Measurements from ENCODE around the gene ING2.
"Not testable (repeated sequence)": the region's sequence is repeated elsewhere in the genome, so short reads cannot be mapped to it uniquely, and the experiment has no call there.

ING2 gene, protein sequence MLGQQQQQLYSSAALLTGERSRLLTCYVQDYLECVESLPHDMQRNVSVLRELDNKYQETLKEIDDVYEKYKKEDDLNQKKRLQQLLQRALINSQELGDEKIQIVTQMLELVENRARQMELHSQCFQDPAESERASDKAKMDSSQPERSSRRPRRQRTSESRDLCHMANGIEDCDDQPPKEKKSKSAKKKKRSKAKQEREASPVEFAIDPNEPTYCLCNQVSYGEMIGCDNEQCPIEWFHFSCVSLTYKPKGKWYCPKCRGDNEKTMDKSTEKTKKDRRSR

GRCh38 chr4:183504930-183505610 is at the start of gene ING2:
Gene ING2, plus strand, starts transcription at chr4:183505058. Its CDS starts 138 bp downstream, at chr4:183505196.
- peak; percentile 18 for DNase-seq (ENCODE audit: extremely low spot score)
- no peak for TF ChIP-seq NFRKB (IDR thresholded peaks at IDR 0.05)
- TF ChIP-seq BHLHE40 (IDR thresholded peaks at IDR 0.05; ENCODE audit: borderline replicate concordance): no peak
- no peak for TF ChIP-seq ZNF384 (IDR thresholded peaks at IDR 0.05)
- TF ChIP-seq TARDBP (IDR thresholded peaks at IDR 0.05): no peak
- no peak for TF ChIP-seq CTBP1 (IDR thresholded peaks at IDR 0.05; ENCODE audit: borderline replicate concordance)
- ChIA-PET POLR2A (interaction anchor here (1.2 to 1.9 kb wide), 13 partner anchors 10 to 143 kb away, joined by 3 to 10 read pairs (median 5); no protein-coding TSS in a partner anchor), CTCF (no interaction called here)

DNA sequence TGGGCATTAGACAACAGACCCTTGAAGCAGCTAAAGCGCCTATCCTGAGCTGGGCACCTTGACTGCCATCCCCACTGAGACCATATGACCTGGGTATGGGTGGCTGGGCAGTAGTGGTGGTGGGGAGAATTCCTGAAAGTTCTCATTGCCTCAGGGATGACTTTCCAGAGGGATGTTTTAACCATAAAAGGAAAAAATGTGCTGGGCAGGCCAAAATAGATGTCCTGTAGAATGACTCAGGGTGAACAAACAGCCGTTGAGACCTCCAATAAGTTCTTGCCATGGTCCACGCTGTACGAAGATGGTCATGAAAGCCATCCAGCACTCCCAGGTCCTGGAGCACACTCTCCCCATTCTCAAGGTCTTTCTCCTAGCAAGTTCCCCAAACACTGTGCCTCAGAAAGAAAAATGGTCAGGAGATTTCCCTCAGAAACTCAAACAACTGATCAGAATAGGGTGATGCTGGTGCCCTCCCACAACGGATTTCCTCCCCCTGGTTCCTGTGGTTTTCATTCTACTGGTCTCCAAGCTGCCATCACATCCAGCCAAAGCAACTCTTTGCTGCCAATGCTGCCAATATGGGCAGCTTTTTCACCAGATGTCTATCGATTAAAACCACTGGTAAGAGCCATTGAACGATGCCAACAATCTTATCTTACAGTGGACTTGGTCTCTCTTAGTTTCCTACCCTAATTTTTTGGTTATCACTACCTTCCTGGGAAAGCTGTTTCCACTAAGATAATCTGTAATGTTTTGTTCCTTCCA is 49.2 kb upstream of the ING2 start:
- TF ChIP-seq, protein P1, sequence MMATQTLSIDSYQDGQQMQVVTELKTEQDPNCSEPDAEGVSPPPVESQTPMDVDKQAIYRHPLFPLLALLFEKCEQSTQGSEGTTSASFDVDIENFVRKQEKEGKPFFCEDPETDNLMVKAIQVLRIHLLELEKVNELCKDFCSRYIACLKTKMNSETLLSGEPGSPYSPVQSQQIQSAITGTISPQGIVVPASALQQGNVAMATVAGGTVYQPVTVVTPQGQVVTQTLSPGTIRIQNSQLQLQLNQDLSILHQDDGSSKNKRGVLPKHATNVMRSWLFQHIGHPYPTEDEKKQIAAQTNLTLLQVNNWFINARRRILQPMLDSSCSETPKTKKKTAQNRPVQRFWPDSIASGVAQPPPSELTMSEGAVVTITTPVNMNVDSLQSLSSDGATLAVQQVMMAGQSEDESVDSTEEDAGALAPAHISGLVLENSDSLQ (IDR thresholded peaks at IDR 0.05): no peak
- TF ChIP-seq ARNT (IDR thresholded peaks at IDR 0.05): no peak
- no peak for TF ChIP-seq FOXA1 (IDR thresholded peaks at IDR 0.05)
- TF ChIP-seq HDGF (IDR thresholded peaks at IDR 0.05; ENCODE audit: borderline replicate concordance): no peak
- no peak for TF ChIP-seq TARDBP (IDR thresholded peaks at IDR 0.05)
- no peak for TF ChIP-seq CTBP1 (IDR thresholded peaks at IDR 0.05; ENCODE audit: borderline replicate concordance)
- no peak for TF ChIP-seq FOXM1 (IDR thresholded peaks at IDR 0.05; ENCODE audit: borderline replicate concordance)
- no peak for TF ChIP-seq SP1 (IDR thresholded peaks at IDR 0.05)
- ChIA-PET POLR2A (no interaction called here), CTCF (no interaction called here)
- DNase-seq (ENCODE audit: extremely low spot score): no peak

- TF ChIP-seq NFRKB (IDR thresholded peaks at IDR 0.05): no peak
- no peak for TF ChIP-seq ZNF384 (IDR thresholded peaks at IDR 0.05)
- TF ChIP-seq ARNT (IDR thresholded peaks at IDR 0.05): no peak
- TF ChIP-seq CTBP1 (IDR thresholded peaks at IDR 0.05; ENCODE audit: borderline replicate concordance): no peak
- TF ChIP-seq LEF1 (IDR thresholded peaks at IDR 0.05; ENCODE audit: borderline replicate concordance): no peak
- TF ChIP-seq HDGF (IDR thresholded peaks at IDR 0.05; ENCODE audit: borderline replicate concordance): no peak
- TF ChIP-seq FOXK2 (IDR thresholded peaks at IDR 0.05): no peak
- TF ChIP-seq SP1 (IDR thresholded peaks at IDR 0.05): no peak
- TF ChIP-seq SUZ12 (IDR thresholded peaks at IDR 0.05): no peak
- no peak for TF ChIP-seq L3MBTL2 (conservative IDR thresholded peaks at IDR 0.05)
- POLR2A ChIA-PET: no interaction called here
- no peak for DNase-seq (ENCODE audit: extremely low spot score)
- CTCF ChIA-PET: no interaction called here
Measured at GRCh38 chr4:183458005-183458404, 46.9 kb upstream of the ING2 start.

- CTCF ChIA-PET; DNase-seq (ENCODE audit: extremely low spot score); POLR2A ChIA-PET: not testable (repeated sequence)
Measured at GRCh38 chr4:183463903-183464619, 40.8 kb upstream of the ING2 start.

DNA sequence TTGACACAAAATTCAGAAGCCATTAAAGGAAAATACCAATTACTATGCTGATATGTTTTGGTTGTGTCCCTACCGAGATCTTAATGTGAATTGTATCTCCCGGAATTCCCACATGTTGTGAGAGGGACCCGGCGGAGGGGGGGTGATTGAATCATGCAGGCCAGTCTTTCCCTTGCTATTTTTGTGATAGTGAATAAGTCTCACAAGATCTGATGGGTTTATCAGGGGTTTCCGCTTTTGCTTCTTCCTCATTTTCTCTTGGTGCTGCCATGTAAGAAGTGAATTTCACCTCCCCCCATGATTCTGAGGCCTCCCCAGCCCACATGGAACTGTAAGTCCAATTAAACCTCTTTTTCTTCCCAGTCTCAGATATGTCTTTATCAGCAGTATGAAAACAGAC is 39.0 kb upstream of the ING2 start:
- DNase-seq (ENCODE audit: extremely low spot score); POLR2A ChIA-PET; CTCF ChIA-PET: not testable (repeated sequence)

- ChIA-PET POLR2A (no interaction called here), CTCF (no interaction called here)
- no peak for DNase-seq (ENCODE audit: extremely low spot score)
- no peak for TF ChIP-seq ARNT (IDR thresholded peaks at IDR 0.05)
- no peak for TF ChIP-seq BHLHE40 (IDR thresholded peaks at IDR 0.05; ENCODE audit: borderline replicate concordance)
- TF ChIP-seq, protein P1 (IDR thresholded peaks at IDR 0.05): no peak
- TF ChIP-seq CTBP1 (IDR thresholded peaks at IDR 0.05; ENCODE audit: borderline replicate concordance): no peak
- no peak for TF ChIP-seq FOXM1 (IDR thresholded peaks at IDR 0.05; ENCODE audit: borderline replicate concordance)
- TF ChIP-seq SP1 (IDR thresholded peaks at IDR 0.05): no peak
- TF ChIP-seq TARDBP (IDR thresholded peaks at IDR 0.05): no peak
- no peak for TF ChIP-seq ZNF384 (IDR thresholded peaks at IDR 0.05)
- no peak for TF ChIP-seq SUZ12 (IDR thresholded peaks at IDR 0.05)
- no peak for TF ChIP-seq L3MBTL2 (conservative IDR thresholded peaks at IDR 0.05)
- TF ChIP-seq ELF4 (IDR thresholded peaks at IDR 0.05): no peak
Measured at GRCh38 chr4:183467246-183467645, 37.6 kb upstream of the ING2 start.

Measured in HEK293T (cell line).